GM19395 (cell line): ENCODE measurements around the gene HUS1.
"Not testable (repeated sequence)": the region's sequence is repeated elsewhere in the genome, so short reads cannot be mapped to it uniquely, and the experiment has no call there.

Experiments used
- ATAC-seq: cut with Tn5 transposase; IDR thresholded peaks from one replicate; pipeline ENCODE4 v1.9.1; 2021; ENCODE audit warnings: mild to moderate bottlenecking, moderate library complexity; ENCODE audit not compliant: unreplicated experiment

HUS1 gene

GRCh38 chr7:47931005-47932004, 48.1 kb downstream of the HUS1 start:
- no peak for ATAC-seq

DNA sequence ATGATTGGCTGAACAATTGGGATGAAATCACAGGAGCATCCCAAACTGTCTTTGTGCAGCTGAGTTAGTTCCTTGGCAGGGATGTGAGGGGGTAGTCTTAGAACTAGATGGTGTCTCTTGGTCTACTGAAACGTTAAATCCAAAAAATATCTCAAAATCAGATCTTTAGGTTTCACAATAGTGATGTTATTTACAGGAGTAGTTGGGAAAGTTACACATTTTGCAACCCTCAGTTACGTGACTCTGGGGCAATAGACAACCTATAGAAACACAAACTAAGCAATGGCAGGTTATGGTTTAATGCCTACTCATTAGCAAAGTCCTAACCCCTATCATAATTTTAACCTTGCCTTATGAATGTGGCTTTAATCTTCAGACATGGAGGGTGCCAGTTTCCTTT, 55.1 kb downstream of the HUS1 start:
- ATAC-seq = no peak

DNA sequence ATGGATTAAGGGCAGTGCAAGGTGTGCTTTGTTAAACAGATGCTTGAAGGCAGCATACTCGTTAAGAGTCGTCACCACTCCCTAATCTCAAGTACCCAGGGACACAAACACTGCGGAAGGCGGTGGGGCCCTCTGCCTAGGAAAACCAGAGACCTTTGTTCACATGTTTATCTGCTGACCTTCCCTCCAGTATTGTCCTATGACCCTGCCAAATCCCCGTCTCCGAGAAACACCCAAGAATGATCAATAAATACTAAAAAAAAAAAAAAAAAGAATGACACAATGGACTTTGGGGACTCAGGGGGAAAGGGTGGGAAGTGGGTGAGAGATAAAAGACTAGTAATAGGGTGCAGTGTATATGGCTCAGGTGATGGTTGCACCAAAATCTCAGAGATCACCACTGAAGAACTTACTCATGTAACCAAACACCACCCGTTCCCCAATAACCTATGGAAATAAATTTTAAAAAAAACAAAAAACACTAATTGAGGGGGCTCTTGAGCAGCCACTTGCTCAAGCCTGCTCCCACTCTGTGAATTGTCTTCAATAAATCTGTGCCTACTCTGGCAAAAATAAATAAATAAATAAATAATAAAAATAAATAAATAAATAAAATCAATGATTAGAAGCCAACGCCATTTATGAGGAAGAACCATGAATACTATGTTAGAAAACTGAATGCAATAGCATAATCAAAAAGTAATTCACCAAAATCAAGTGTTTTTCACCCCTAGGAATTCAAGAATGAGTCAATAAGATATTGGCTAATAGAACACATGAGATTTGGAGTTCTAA, 56.1 kb downstream of the HUS1 start:
- ATAC-seq = not testable (repeated sequence)

DNA sequence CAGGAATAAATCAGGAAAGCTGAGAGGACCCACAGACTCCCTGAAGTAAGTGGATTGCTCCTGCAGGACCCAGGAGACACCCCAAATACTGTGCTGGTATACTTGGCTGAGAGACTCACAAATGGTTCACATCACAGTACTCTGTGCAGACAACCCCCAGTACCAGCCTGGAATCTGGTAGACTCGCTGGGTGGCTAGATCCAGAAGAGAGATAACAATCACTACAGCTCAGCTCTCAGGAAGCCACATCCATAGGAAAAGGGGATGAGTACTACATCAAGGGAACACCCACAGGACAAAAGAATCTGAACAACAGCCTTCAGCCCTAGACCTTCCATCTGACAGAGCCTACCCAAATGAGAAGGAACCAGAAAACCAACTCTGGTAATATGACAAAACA, 62.9 kb downstream of the HUS1 start:
- ATAC-seq = not testable (repeated sequence)

- no peak for ATAC-seq
Measured at GRCh38 chr7:47915616-47915976, 63.8 kb downstream of the HUS1 start.

GRCh38 chr7:47914717-47915615, 64.4 kb downstream of the HUS1 start:
- ATAC-seq = no peak
